B cell (primary cell): ENCODE data around the gene SGCA.

ENCODE experiments used
- CTCF ChIP-seq: fragments of 200-600 bp; IDR thresholded peaks from one replicate; pipeline ENCODE4 v1.8.0; 2022; ENCODE audit warnings: antibody characterized with exemption, mild to moderate bottlenecking
- EZH2 ChIP-seq: IDR thresholded peaks from 2 replicates; pipeline ENCODE4 v1.6.1; 2012; ENCODE audit warnings: borderline replicate concordance, low read depth, mild to moderate bottlenecking, moderate library complexity, low read length; ENCODE audit not compliant: insufficient read depth, poor library complexity, severe bottlenecking

GRCh38 chr17:50144845-50145531 is 20.8 kb upstream of the SGCA start:
- no peak for TF ChIP-seq CTCF
- TF ChIP-seq EZH2: no peak
